Mesothelial cell of epicardium (in vitro differentiated cells): ENCODE measurements around the gene FTO. TPM values are rescaled to one million over a fixed set of nuclear protein-coding genes. Genes with fewer than 3 reads are reported as not detected.

Source experiments
- DNase-seq, 2 experiments: peaks; one replicate each; pipeline ENCODE4 v3.0.0; 2021; ENCODE audit warnings: low spot score in 2 of 2; ENCODE audit not compliant: unreplicated experiment in 2 of 2
- H3K27ac Mint-ChIP-seq: 2 replicates; pipeline ENCODE4 v1.8.0; 2021; ENCODE audit warnings: mixed read lengths
- H3K27me3 Mint-ChIP-seq: 2 replicates; pipeline ENCODE4 v1.8.0; 2021; ENCODE audit warnings: low read depth, mixed read lengths
- H3K36me3 Mint-ChIP-seq: 2 replicates; pipeline ENCODE4 v1.8.0; 2021; ENCODE audit warnings: mixed read lengths
- H3K4me1 Mint-ChIP-seq: 2 replicates; pipeline ENCODE4 v1.8.0; 2021; ENCODE audit warnings: mixed read lengths
- H3K4me3 Mint-ChIP-seq: 2 replicates; pipeline ENCODE4 v1.8.0; 2021; ENCODE audit warnings: mild to moderate bottlenecking, moderate library complexity, mixed read lengths
- H3K9me3 Mint-ChIP-seq: 2 replicates; pipeline ENCODE4 v1.8.0; 2021; ENCODE audit warnings: mixed read lengths
- total RNA-seq: library from RNA; stranded (reverse); gene quantifications from 3 replicates; pipeline ENCODE4 v1.2.1, GENCODE V29; 2021
- TF ChIP-seq, protein P1 (sequence below): fragments of 200-600 bp; sonication (generic); IDR thresholded peaks from one replicate; pipeline ENCODE4 v1.5.0; 2021; ENCODE audit warnings: antibody characterized with exemption; ENCODE audit not compliant: unreplicated experiment

FTO gene
- total RNA-seq, 1 donor from 2014 or later, result 103 TPM

DNA sequence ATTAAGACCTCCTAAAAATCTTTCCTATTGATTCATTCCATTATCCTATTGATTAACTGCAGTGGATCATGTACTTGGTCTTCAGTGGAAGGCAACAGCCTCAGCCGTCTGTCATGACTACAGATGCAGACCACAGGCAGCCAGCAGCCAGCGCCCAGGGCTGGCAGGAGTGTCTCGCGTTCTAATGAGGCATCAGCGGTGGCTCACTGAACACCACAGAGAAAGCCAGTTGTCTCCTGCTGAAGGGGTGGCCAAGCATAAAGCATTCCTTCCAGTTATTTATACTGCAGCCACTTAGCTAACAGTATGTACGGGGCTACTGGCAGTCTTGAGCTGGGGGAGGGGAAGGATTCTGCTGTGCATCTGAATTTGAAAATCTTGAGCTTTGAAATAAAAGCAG lies 368.3 kb downstream of the FTO start:
- Mint-ChIP-seq H3K9me3 (peaks cover 4% of the 10 kb centered on the region), H3K4me1 (peaks cover 13% of the 10 kb centered on the region), H3K36me3 (peaks cover 9% of the 10 kb centered on the region), H3K27ac (no peak overlapping the region), H3K4me3 (no peak overlapping the region), H3K27me3 (no peaks in the 10 kb centered on the region)
- DNase-seq, result no peak
- TF ChIP-seq, protein P1, sequence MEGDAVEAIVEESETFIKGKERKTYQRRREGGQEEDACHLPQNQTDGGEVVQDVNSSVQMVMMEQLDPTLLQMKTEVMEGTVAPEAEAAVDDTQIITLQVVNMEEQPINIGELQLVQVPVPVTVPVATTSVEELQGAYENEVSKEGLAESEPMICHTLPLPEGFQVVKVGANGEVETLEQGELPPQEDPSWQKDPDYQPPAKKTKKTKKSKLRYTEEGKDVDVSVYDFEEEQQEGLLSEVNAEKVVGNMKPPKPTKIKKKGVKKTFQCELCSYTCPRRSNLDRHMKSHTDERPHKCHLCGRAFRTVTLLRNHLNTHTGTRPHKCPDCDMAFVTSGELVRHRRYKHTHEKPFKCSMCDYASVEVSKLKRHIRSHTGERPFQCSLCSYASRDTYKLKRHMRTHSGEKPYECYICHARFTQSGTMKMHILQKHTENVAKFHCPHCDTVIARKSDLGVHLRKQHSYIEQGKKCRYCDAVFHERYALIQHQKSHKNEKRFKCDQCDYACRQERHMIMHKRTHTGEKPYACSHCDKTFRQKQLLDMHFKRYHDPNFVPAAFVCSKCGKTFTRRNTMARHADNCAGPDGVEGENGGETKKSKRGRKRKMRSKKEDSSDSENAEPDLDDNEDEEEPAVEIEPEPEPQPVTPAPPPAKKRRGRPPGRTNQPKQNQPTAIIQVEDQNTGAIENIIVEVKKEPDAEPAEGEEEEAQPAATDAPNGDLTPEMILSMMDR, result no peak

DNA sequence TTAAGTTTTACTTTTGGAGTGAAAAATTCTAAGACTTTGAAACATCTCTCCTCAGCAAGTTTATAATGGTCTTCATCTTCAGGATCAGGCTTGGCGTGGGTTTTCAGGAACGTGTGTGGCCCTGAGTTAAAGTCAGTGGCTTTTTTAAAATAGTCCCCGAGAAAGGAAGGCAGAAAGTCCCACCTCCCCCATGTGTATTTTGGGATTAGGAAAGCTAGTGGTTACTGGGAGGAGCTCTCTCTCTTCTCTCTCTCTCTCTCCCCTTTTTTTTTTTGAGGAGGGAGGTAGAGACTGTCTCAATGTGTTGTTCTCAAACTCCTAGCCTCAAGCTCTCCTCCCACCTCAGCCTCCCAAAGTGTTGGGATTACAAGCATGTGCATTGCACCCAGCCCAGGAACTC lies 369.4 kb downstream of the FTO start:
- H3K9me3 Mint-ChIP-seq, result peaks cover 4% of the 10 kb centered on the region
- DNase-seq, result no peak
- peaks cover 9% of the 10 kb centered on the region for H3K36me3 Mint-ChIP-seq
- H3K4me3 Mint-ChIP-seq, result no peak overlapping the region
- TF ChIP-seq, protein P1, result no peak
- H3K4me1 Mint-ChIP-seq, result peaks cover 10% of the 10 kb centered on the region
- H3K27me3 Mint-ChIP-seq, result no peaks in the 10 kb centered on the region
- no peak overlapping the region for H3K27ac Mint-ChIP-seq

DNA sequence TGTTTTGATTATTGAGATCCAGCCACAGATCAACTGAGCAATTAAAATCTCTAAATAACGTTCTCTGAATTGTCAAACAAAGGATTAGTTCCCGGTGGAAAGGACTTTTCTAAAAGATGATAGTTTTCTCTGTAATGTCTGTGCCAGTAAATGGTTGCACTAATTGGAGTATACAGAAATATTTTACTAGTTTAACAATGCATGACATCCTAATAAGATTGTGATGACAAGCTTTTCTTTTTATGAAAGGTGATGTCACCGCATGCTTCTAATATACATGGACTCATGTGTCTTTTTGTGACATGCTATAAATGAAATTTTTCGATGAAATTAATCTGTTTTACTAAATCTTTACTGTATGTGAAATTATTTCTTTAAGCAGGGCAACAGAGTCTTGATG lies 371.5 kb downstream of the FTO start:
- Mint-ChIP-seq H3K4me1 (peaks cover 6% of the 10 kb centered on the region), H3K27me3 (no peaks in the 10 kb centered on the region), H3K27ac (no peak overlapping the region), H3K36me3 (peaks cover 9% of the 10 kb centered on the region), H3K9me3 (peaks cover 4% of the 10 kb centered on the region), H3K4me3 (no peak overlapping the region)
- TF ChIP-seq, protein P1, result no peak
- no peak for DNase-seq

GRCh38 chr16:54076006-54076504 lies 372.1 kb downstream of the FTO start:
- TF ChIP-seq, protein P1, result no peak
- peaks cover 4% of the 10 kb centered on the region for H3K36me3 Mint-ChIP-seq
- H3K4me3 Mint-ChIP-seq, result no peak overlapping the region
- no peak overlapping the region for H3K27ac Mint-ChIP-seq
- no peaks in the 10 kb centered on the region for H3K27me3 Mint-ChIP-seq
- peaks cover 4% of the 10 kb centered on the region for H3K9me3 Mint-ChIP-seq
- DNase-seq, result no peak
- peaks cover 6% of the 10 kb centered on the region for H3K4me1 Mint-ChIP-seq

GRCh38 chr16:54077050-54077821 lies 373.3 kb downstream of the FTO start:
- no peaks in the 10 kb centered on the region for H3K27me3 Mint-ChIP-seq
- peaks cover 4% of the 10 kb centered on the region for H3K9me3 Mint-ChIP-seq
- no peak for DNase-seq
- H3K27ac Mint-ChIP-seq, result no peak overlapping the region
- H3K4me3 Mint-ChIP-seq, result no peak overlapping the region
- TF ChIP-seq, protein P1, result no peak
- peaks cover 4% of the 10 kb centered on the region for H3K4me1 Mint-ChIP-seq
- peaks cover 2% of the 10 kb centered on the region for H3K36me3 Mint-ChIP-seq
